NT2/D1 (cell line): Measurements from ENCODE around the gene LRIG2.

Source experiments
- YY1 ChIP-seq: IDR thresholded peaks from 2 replicates; pipeline ENCODE4 v1.6.1; 2011; ENCODE audit not compliant: insufficient read length, insufficient read depth
- ZNF274 ChIP-seq: IDR thresholded peaks from 2 replicates; pipeline ENCODE4 v1.6.1; 2011; ENCODE audit warnings: mild to moderate bottlenecking, low read depth, low read length

DNA sequence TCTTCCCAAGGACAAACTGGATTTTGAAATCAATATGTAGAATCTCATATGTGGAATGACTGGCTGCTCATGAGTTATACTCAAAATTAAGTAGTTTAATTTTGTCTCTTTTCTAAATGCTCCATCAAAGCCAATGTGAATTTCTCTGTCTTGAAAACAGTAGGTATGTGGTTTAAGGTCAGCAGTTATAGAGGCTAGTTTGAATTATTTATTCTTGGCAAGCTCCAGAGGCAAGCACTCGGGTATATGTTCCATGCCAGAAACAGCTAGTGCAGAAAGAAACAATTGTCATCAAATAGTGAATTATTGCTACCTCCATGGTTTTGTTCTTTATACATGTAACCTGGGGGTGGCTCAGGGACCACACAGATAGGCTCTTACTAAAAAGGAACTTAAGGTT lies 63.5 kb downstream of the LRIG2 start:
- TF ChIP-seq YY1 (no peak), ZNF274 (no peak)
